Glomerular visceral epithelial cell (primary cell): ENCODE measurements around the gene IL7R.

Source experiments
- DNase-seq: peaks from one replicate; pipeline ENCODE4 v3.0.0-alpha.2; 2016; ENCODE audit errors: extremely low spot score

Gene IL7R

DNA sequence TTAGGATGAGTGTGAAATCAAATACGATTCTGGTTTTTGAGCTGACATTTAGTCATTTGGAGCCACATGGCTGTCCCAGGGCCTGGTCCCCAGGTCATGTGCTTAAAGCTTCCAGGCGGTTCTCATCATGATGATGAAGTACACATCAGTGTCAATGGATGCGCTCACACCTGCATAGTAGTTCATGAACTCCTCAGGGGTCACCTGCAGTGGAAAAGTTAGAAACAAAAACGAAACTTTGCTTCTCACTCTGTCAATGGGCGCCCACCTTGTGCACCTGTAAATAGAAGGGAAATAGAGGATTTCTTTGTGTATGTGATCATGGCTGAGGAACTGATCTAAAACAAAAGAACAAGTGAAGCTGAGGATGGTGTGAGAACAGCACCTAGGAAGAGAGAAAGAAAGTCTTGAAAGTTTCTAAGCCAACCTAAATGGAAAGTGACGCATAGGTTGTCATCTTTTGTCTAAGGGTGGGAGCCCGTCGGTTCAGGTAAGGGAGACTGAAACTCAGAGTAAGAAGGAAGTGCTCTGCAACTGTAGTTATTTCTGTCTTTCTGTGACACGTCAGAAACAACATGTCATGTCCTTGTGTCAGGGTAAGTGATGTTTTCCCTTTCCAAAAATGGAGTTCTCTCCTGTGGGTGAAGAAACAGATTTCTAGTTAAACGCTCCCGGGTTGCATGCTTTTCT, 47.9 kb downstream of the IL7R start:
- DNase-seq: no peak

DNA sequence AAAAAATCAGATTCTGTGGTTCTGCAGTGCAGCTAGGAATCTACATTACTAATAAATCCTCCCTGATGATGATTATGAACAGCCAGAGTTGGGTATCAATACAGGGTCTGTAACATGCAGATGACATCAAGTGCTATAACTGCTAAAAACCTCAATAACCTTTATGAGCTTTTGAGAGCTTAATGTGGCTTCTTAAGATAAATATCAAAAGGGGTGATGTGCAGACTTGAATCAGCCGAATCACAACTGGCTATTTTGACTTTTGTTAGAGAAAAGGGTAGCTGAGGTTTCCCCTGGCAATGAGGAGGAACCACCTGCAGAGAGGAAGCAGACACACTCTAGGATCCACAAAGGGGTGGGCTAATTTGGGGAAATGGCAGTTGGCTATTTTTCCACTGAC, 51.5 kb downstream of the IL7R start:
- no peak for DNase-seq

DNA sequence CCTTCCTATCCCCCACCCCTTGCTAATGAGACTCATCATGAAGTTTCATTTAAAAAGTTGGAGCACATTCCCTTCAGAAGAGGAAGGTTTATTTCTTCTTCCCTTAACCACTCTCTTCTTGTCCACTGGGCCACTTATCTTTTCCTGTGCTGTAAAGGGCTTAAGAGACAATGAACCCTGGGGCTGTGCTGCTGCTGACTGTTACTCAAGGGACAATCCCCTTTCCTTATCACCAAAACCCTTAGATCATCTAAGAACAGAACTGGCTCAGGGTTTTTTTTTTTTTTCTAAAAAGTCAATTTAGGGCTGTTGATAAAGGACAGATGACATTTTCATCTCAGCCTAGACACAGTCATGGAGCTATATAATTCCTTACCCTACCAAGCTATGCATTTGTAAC, 52.1 kb downstream of the IL7R start:
- no peak for DNase-seq

DNA sequence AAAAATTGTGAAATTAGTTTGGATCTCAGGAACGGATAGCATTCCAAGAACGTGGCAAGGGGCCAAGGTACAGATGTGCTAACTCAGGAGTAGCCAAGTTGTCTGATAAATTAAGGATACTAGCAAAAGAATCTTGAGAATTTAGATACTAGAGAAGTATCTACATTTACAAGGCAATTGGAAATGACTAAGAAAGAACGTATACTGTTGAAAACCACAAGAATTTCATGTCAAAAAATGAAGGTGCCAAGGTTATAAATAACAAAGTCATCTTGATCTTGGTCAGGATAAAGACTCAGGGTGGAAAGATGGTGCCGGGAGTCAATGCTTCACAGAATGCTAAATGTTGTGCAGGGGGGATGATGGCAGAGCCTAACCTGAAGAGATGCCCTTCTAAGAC, 62.5 kb downstream of the IL7R start:
- peak; percentile 88 for DNase-seq

DNA sequence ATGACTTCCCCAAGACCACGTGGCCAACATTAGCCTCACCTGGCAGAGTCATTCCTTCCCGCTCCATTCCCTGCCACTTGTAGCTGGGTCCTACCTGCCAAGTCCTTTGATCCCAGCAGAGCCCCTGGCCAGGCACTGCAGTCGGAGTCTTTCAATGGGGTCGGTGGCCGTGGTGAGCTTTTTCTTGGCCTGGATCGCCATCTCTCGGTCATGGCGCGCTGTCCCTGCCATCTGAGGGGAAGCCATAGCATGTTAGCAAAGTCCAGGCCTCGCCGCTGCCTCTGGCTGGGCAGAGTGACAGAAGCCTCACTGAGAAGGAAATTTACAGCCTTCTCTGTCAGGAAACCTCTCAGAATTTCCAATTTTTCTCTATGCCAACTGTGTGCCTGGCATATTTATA, 64.2 kb downstream of the IL7R start:
- DNase-seq: no peak

DNA sequence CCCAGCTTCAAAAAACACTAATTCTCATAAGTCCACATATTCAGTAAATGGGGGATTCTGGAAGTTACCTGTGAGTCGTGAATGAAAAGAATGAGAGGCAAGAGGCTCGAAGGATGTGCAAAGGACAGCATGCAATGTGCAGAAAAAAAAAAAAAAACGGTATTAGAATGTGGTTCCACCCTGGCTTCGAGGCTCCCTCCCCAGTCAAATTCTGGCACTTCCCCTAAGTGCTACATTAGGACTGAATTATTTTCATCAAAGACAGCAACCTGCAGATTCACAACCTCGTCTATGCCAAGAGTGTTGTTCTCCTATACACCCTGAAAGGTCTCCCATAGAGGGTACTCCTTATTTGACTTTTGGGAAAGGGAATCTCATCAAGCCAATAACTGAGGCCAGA, 65.2 kb downstream of the IL7R start:
- no peak for DNase-seq

DNA sequence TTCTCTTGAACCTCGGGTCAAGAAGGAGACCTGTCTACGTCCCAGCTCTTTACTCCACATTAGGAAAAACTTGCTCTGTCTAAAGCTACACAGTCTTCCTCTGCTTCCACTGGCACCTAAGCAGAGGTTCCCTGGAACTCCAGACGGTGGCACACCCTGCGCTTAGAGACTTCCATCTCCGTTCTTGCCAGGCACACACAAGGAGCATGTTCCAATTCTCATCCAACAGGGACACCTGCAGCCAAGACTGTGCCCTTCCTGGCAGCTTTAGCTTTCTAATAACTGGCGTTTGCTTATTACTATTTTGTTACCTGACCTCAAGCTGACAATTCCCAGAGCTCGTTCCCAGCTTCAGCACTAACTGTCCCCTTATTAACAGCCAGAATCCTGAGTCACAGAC, 65.8 kb downstream of the IL7R start:
- DNase-seq: no peak

DNA sequence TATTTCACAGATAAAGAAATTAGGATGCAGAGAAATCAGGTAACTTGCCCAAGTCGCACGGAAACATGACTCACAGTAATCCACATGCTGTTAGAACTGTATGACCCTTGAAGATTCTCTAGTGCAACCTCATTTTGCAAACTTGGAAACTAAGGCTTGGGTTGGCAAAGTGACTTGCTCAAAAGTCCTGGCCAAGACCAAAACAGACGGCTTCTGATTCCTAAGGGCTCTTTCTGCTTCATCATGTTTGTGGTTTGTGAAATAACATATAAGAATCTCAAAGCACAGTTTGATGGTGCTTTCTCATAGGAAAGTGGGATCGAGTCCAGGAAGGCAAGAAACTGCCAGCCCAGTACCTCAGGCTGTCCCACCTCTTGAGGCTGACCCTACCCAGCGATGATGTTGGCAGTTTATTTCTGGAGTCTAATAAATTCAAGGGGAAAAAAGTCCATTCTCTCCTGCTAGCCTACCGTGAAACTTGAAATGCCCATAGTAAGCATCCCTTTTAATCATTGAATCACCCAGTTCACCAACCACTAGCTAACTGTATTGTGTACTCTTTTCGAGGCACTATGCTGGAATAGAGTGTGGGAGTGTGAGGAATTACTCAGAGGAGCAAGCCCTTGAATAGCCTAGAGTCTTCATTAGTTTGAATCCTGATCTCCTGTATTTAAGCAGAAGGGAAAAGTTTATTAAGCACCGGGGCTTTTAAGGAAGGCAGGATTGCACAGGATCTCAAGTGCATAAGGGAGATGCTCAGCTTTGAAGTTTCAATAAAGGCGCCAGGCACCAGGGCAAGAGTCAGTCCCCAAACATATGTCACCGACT, 67.6 kb downstream of the IL7R start:
- peak; percentile 50 for DNase-seq

DNA sequence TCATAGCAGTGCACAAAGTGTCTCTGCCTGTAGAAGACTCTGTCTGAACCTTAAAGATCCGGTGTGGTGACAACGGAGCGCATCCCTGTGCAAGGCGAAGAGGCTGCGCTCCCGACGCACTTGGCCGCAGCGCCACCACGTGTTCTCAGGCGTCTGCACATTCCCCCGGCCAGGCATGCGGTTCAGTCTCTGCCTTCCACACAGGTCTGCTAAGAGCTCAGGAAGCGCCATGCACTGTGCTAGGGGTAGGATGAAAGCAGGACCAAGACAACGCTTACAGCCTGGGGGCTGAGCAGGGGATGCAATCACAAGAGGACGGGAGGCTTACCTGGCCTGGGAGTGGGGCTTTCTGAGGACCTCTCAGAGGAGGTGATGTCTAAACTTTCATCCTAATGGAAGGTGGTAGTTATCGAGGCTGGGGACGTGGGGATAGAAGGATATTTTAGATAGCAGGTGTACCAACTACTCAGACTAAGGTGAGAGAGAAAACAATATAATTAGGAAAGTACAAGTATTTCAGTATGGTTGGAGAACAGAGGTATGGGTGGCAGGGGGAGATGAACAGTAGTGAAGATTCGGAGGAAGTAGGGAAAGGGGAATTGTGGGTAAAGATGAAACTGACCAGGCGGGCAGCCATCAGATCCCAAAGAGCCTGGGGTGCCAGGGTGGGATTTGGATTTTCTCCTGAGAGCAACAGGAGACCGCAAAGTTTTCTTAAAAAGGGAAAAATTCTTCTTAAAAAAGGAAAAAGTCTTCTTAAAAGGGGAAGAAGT, 68.4 kb downstream of the IL7R start:
- DNase-seq: peak; percentile 75

DNA sequence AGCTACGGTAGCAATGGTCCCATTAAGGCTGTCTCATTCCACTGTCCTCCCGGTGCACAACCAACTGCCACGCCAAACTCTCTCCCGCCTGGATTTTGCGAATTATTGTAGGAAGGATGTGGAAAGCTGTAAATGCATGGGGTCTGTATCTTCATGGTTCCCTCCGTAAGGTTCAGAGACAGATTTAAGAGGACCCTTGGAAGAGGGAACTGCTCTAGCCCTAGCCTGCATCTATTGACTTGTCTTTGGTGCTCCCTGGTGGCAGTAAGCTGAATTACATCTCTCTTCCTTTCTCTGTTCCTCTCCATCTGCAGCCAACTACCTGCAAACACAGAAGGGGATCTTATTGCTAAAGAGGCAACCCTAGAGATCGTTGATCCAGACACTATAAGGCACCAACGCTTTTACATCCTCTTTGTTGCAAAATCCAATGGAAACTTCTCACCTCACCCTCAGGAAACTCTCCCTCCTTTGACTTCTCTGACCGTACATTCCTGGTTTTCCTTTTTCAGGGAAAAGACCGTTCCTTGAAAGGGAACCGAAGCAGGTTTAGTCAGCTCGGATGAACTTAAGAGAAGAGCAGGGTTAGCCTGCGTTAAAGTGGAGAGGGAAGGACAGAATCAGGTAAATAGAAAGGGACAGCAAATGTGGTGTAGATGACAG, 69.8 kb downstream of the IL7R start:
- DNase-seq: peak; percentile 62
